ENCODE data around the gene GRM7.
"Not testable (repeated sequence)": the region's sequence is repeated elsewhere in the genome, so short reads cannot be mapped to it uniquely, and the experiment has no call there.

DNA sequence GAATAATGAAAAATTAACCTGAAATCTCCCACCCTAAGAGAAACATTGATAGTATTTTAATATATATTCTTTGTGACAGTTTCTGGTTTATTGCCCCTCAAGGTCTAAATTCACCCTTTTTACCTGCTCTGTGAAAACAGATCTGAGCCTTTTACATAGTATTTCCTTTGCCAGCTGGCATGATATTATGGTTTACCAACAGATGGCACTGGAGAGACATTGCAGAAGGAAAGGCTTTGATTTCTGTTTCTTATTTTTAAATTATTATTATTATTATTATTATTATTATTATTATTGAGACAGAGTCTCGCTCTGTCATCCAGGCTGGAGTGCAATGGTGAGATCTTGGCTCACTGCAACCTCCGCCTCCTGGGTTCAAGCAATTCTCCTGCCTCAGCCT, 74.5 kb downstream of the GRM7 start:
- TF ChIP-seq, protein P1, sequence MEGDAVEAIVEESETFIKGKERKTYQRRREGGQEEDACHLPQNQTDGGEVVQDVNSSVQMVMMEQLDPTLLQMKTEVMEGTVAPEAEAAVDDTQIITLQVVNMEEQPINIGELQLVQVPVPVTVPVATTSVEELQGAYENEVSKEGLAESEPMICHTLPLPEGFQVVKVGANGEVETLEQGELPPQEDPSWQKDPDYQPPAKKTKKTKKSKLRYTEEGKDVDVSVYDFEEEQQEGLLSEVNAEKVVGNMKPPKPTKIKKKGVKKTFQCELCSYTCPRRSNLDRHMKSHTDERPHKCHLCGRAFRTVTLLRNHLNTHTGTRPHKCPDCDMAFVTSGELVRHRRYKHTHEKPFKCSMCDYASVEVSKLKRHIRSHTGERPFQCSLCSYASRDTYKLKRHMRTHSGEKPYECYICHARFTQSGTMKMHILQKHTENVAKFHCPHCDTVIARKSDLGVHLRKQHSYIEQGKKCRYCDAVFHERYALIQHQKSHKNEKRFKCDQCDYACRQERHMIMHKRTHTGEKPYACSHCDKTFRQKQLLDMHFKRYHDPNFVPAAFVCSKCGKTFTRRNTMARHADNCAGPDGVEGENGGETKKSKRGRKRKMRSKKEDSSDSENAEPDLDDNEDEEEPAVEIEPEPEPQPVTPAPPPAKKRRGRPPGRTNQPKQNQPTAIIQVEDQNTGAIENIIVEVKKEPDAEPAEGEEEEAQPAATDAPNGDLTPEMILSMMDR (IDR thresholded peaks at IDR 0.05): not testable (repeated sequence)
- TF ChIP-seq POLR2A (IDR thresholded peaks at IDR 0.05): not testable (repeated sequence)
